HG02852 (cell line): ENCODE measurements around the gene SH3RF3.

Experiments used
- ATAC-seq: cut with Tn5 transposase; IDR thresholded peaks from one replicate; pipeline ENCODE4 v1.9.1; 2021; ENCODE audit warnings: mild to moderate bottlenecking, moderate library complexity; ENCODE audit not compliant: unreplicated experiment

SH3RF3 gene

GRCh38 chr2:109257653-109258052, 128.6 kb downstream of the SH3RF3 start:
- no peak for ATAC-seq

GRCh38 chr2:109258376-109258775, 129.4 kb downstream of the SH3RF3 start:
- no peak for ATAC-seq

GRCh38 chr2:109258905-109259540, 130.0 kb downstream of the SH3RF3 start:
- no peak for ATAC-seq

- ATAC-seq, result no peak
Measured at GRCh38 chr2:109259671-109260070, 130.7 kb downstream of the SH3RF3 start.

GRCh38 chr2:109260116-109260855, 131.3 kb downstream of the SH3RF3 start:
- ATAC-seq, result no peak

- ATAC-seq, result no peak
Measured at GRCh38 chr2:109260886-109261700, 132.1 kb downstream of the SH3RF3 start.

GRCh38 chr2:109261906-109262631, 133.1 kb downstream of the SH3RF3 start:
- ATAC-seq, result no peak

- ATAC-seq, result no peak
Measured at GRCh38 chr2:109264595-109265328, 135.8 kb downstream of the SH3RF3 start.

- no peak for ATAC-seq
Measured at GRCh38 chr2:109265369-109265768, 136.4 kb downstream of the SH3RF3 start.

- no peak for ATAC-seq
Measured at GRCh38 chr2:109265953-109266352, 136.9 kb downstream of the SH3RF3 start.

GRCh38 chr2:109266496-109266895, 137.5 kb downstream of the SH3RF3 start:
- ATAC-seq, result no peak

- ATAC-seq, result no peak
Measured at GRCh38 chr2:109266998-109267854, 138.2 kb downstream of the SH3RF3 start.

GRCh38 chr2:109268916-109269315, 139.9 kb downstream of the SH3RF3 start:
- no peak for ATAC-seq

- ATAC-seq, result no peak
Measured at GRCh38 chr2:109269706-109270504, 140.9 kb downstream of the SH3RF3 start.

GRCh38 chr2:109270505-109271312, 141.7 kb downstream of the SH3RF3 start:
- no peak for ATAC-seq

- ATAC-seq, result no peak
Measured at GRCh38 chr2:109271920-109272319, 142.9 kb downstream of the SH3RF3 start.

GRCh38 chr2:109272461-109272860, 143.5 kb downstream of the SH3RF3 start:
- ATAC-seq, result no peak
